ENCODE measurements around the gene SERPINA9.
"Not testable (repeated sequence)": the region's sequence is repeated elsewhere in the genome, so short reads cannot be mapped to it uniquely, and the experiment has no call there.

Gene SERPINA9

DNA sequence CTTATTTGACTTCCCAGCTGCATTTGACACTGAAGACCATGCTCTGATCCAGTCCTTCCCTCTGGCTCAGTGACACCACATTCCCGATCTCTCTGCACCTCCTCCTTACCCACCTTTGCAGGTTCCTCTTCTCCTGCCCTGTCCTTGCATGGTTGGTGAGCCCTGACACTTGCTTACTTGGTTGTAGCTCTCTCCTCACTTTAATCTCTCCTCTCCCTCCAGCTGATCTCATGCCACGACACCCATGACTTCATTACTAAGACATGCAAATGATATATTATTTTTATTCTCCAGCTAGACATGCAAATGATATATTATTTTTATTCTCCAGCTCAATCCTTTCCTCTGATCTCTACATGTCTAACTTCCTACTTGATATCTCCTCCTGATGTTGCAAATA, at the start of gene SERPINA9:
SERPINA9 (minus strand) TSS at position 175 of the 400 bp plus-strand sequence. CDS start 6,357 bp downstream, outside the sequence.
- DNase-seq (ENCODE audit: low spot score) = no peak

GRCh38 chr14:94524093-94524492, 48.1 kb upstream of the SERPINA9 start:
- no peak for DNase-seq (ENCODE audit: low spot score)

- no peak for DNase-seq (ENCODE audit: low spot score)
These were observed 47.3 kb upstream of the SERPINA9 start for GRCh38 chr14:94523265-94523664.

DNA sequence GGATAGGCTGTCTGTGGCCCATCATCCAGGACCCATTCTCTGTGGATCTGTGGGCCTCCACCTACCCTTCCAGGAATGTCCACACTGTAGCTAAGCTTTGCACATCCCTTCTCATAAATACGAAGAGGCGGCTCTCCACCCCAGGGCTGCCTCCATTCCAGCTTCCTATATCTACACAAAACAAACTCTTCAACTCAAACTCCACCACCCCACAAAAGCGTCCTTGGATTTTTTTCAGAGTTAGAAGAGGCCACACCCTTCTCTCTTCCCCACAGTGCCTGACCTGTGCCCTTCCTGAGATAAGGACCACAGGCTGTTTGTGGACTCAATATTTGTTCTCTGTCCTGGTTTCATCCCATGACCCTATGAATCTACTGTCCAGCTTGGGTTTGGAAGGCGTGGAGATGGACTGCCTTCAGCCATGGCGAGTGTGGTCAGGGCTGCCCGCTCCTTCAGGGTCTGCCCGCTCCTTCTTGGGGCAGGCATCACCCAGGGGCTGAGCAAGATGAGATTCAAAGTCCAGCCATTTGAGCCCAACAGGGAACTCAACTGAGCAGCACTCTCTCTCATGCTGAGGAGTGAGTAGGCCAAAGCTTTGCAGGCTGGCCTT, 46.2 kb upstream of the SERPINA9 start:
- no peak for DNase-seq (ENCODE audit: low spot score)

DNA sequence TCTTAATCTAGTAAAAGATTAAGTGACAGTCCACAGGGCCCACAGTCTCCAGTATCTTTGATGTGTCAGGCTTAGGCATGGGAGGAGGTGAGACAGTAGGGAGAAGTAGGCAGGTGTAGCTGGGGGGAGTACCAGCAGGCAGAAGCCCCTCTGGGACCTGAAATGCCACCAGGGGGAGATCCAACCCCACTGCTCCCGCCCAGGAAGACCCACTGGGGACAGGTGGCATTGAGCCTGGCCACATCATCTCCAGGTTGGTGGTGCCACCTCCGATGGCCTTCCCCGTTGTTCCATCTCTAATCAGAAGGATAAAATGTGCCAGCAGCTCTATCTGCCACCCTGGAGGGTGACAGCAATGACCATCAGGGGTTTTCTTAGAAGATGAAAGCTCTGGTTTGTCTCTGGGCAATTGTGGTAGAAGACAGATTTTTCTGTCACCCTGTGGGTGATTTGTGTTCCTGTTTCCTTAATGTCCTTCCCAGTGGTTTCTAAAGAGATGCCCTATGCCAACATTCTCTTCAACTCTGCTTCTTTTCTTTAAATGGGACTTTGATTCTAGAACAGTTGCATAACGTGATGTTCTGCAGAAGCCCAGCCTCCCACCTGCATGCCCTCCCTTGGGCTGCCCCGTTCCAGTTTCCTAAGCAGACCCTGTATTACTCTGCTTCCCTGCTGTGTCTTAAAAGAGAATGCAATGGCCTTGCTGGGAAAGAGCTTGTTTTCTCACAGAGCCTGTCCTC, 45.5 kb upstream of the SERPINA9 start:
- DNase-seq (ENCODE audit: low spot score) = no peak

- DNase-seq (ENCODE audit: low spot score) = no peak
These were observed 41.8 kb upstream of the SERPINA9 start for GRCh38 chr14:94517641-94518257.

DNA sequence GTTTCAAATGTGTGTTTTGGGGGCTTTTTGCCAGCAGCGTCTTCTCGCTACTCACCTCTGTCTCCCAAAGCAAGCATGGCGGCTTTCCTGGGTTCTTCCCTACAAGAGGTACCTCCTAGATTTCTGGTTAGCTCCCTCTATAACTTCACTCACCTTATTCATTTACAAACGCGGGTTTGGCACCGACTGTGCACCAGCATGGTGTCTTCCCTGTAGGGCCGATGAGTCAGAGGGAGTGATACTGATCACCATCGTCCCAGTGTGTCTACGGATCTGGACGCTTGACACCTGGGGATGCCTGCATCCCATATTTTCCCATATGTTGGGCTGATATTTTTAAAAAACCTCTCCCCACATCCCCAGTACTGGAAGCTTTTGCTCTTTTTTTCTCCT, 41.2 kb upstream of the SERPINA9 start:
- DNase-seq (ENCODE audit: low spot score) = no peak

- no peak for DNase-seq (ENCODE audit: low spot score)
These were observed 39.9 kb upstream of the SERPINA9 start for GRCh38 chr14:94515856-94516255.

DNA sequence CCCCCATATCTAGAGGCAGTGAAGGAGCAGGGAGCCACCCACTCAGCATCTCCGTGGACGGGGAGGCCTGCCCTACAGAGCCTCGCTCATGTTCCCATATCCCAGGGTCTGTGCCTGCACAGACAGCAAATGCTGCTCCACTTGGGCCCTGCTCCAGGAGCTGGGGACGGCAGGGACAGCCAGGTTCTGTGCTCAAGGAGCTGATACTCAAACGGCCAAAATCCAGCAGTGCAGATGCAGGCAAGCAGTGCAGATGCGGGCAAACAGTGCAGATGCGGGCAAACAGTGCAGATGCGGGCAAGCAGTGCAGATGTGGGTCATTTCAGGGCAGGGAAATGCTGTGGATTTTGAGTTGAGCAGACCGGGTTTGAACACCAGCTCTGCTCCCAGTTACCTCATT, 39.4 kb upstream of the SERPINA9 start:
- DNase-seq (ENCODE audit: low spot score) = no peak

DNA sequence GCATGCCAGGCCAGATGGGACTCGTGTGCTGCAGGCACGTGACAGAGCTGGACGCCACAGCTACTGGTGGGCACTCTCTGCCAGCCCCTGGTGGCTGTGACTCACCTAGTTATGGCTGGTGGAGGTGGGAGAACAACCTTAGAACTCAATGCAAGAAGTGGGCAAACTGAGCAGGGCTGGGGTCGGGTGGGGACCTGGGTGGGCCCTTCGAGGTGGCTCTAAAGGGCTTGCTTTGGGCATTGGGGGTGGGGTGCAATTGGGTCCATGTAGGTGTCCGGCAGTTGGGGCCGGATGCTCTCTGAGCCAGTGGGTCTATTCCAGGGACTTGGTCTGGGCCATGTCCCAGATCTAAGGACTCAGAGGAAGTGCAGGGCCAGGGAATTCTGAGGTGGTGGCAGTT, 38.4 kb upstream of the SERPINA9 start:
- no peak for DNase-seq (ENCODE audit: low spot score)

- not testable (repeated sequence) for DNase-seq (ENCODE audit: low spot score)
These were observed 34.5 kb upstream of the SERPINA9 start for GRCh38 chr14:94510481-94510880.

DNA sequence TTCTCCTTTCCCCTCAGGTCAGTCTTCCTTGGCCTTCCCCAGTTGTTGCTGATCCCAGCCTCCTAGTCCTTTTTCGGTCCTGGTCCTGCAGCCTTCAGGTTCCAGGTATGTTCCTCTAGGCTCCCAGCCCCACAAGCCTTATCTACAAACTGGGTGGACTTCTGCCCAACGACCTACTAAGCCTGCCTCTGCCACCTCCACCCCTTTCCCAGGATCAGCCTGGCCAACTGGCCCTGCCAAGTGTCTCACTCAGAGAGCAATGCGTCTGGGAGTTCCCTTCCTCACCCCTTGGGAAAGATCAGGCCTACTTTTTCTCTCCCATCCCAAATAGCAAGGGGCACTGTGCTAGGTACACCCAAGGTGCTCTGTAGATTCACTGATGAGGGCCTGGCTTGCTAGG, 33.4 kb upstream of the SERPINA9 start, which contains the start of gene SERPINA12:
SERPINA12 (minus strand) TSS at position 114 of the 400 bp plus-strand sequence. CDS start 11,072 bp downstream, outside the sequence.
- DNase-seq (ENCODE audit: low spot score) = no peak

DNA sequence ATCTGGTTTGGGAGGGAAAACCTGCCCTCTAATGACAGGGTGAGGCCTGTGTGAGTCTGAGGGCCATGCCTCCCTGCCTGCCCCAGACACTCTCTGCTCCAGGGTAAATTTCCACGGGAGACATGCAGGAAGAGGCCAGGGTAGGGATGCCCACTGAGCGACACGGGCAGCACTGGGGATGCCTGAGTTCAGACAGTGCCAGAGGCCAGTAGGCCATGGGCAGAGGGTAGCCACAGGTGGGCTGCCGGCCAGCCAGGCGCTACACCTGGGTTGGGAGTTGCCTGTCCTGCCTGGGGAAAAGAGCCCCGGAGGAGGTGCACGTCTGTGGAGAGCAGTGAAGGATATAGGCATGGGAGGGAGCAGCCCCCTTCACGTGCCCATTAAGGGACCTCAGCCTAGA, 29.6 kb upstream of the SERPINA9 start:
- DNase-seq (ENCODE audit: low spot score) = no peak

DNA sequence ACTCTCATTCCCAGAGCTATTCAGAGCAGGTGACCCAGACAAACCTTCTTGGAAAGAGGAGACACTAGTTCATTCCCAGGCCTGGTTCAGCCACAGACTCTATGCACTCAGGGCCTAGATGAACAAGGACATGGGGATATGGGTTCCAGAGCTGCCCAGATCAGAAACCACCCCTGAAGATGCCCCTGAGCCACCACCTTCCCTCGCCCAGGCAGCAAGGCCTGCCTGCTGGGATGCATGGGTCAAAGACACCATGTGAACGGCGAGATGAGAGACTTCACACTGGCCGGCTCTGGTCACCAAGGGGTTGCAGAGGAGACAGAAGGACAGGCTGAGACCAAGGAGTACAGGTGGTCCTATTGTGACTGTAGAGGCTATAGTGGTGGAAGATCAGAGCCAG, 29.2 kb upstream of the SERPINA9 start:
- DNase-seq (ENCODE audit: low spot score) = no peak

DNA sequence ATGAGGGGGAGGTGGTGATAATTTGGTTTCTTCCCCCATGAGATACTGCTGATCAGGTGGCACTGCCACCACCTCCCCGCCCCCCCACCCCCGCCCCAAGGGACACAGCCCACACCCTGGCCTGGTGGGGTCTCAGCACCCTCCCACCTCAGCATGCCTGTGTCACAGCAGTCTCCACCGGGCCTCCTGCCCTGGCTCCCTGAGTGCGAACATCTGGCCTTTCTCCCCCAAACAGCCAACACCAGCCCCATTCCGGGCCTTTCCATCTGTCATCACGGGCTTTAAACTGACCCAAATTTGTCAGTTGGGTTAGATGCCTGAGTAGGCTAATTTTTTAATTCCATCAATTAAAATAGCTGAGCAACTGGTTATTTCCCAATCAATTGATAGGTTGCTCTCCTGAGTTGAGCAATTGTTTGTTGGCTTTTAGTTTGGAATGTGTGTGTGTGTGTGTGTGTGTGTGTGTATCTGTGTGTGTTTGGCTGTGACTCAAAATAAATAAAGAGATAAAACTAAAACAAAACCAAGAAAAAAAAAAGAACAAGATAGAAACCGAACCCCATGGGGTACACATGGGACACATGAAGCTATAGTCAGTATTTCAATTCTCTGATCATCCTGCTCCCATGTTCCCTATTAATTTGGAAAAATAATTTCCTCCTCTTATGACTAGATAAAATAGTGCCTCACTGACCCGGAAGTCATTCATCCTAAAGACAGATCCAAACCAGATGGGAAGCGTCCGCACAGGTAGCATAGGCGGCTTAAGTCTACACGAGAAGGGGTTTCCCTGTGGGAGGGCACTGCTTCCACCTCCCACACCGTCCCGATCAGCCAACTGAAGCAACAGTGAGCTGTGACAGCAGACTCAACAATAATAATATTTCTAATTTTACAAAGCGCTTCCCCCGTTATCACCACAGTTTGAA, 25.9 kb upstream of the SERPINA9 start:
- DNase-seq (ENCODE audit: low spot score) = no peak

- DNase-seq (ENCODE audit: low spot score) = no peak
These were observed 24.3 kb upstream of the SERPINA9 start for GRCh38 chr14:94500264-94500663.

DNA sequence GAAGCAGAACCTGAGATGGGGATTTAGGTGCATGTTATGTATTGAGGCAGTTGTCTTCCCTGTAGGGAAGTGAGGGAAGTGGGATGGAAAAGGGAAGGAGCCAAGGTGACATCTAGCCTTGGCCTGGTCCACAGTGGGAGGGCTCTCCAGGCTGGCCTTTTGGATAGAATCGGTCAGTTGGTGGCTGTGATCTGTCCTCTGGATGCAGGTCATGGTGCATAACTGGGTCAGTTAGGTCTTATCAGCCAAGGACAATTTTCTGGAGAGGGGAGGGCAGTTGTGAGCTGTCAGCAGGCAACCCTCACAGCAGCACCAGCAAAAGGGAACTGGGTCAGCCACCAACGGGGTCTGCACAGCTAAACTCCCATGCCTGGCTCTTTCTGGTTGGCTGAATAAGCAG, 23.7 kb upstream of the SERPINA9 start:
- DNase-seq (ENCODE audit: low spot score) = no peak

- DNase-seq (ENCODE audit: low spot score) = no peak
These were observed 22.2 kb upstream of the SERPINA9 start for GRCh38 chr14:94498215-94498614.

DNA sequence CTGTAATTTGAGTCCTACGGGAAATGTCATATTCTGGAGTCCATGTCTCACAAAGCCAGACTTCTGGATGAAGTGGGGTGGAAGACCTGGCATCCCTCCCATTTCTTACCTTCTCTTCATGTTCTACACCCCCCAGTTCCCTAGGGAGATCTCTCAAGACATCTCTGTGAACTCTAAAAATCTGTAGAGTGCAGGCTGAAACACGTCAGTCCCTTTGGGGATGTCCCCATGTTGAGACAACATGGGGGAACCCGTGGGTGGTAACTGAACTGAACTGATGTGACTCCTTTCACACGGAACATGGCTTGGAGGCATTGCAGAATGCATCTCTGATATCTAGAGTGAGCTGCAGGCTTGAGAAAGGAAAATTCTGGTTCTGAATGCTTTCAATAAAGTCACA, 18.1 kb upstream of the SERPINA9 start:
- no peak for DNase-seq (ENCODE audit: low spot score)

DNA sequence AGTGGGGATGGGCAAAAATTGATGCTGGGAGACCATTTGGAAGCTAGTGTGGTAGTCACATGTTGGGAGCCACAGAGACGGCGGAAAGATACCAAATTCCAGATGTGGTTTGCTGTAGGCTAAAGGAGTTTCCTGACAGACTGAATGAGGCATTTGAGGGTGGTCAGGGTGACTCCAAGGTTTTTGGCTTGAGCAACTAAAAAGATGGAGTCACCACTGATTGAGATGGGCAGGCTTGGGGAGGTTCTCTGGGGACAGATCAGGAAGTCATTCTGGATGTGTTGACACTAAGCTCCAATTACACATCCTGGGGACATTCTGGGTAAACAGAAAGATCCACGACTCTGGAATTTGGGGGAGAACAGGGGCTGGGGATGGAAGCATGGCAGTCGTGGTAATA, 15.5 kb upstream of the SERPINA9 start:
- DNase-seq (ENCODE audit: low spot score) = no peak

DNA sequence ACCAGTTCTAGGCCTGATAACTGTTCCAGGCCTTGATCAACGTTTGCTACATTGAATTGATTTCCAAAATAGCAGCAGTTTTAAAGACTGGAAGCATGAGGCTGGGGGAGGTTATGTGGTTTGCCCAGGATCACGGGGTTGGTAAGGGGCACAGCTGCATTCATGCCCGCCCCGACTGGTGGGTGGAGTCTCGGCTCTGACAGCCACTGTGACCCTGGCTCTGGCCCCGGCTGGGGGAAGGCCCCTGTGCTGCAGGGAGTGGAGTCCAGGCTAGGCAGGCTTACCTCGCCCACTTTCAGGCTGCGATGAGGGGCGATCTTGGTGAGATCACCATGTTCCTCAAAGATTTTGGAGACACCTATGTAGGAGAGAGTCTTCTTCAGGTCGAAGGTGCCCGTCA, 13.3 kb upstream of the SERPINA9 start:
- DNase-seq (ENCODE audit: low spot score) = no peak

GRCh38 chr14:94486883-94487282, 10.9 kb upstream of the SERPINA9 start:
- no peak for DNase-seq (ENCODE audit: low spot score)

Data from putamen (tissue), 1 donor.